Midbrain (tissue), 1 donor: Measurements from ENCODE around the gene ZNF140.

Experiments
- DNase-seq: peaks from one replicate; lab custom pipeline; 2025; lab: John Stamatoyannopoulos, UW

Gene ZNF140

DNA sequence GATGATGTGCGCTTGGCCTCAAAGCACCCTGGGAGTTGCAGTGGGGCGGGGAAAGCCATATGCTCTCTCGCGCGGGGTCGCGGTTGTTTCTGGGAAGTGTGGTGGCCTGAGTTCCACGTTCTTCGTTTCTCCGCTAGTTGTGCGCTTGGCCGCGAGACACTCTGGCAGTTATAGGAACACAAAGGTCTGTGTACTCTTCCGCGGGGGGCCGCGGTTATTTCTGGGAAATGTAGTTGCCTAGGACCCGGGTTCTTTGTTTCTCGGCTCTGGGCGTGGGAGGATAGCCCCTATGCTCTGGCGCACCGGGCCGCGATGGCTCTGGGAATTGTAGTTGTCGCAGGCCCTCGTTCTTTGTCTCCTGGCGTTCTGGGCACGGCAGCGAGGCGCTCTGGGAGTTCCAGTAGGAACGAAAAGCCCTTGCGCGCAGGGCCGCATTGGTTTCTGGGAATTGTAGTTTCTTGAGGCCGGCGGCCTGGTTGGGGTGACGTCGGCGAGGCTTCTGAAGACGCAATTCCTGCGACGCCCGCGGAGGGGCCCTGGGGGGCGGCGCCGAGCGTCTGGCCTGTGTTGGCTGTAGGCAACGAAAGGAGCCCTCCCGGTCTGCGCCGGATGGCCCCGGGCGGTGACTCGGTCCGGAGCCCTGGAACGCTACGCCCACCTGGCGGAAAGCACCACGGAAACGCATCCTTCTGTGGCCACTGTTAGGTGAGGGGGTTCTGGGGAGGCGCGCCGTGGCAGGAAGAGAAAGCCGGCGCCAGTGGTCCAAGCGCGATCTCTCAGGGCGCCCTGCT is at the start of gene ZNF140:
Gene ZNF140 (plus strand): TSS at position 556 of the 791 bp plus-strand sequence. CDS start 398 bp downstream, outside the sequence.
- DNase-seq: peak; percentile 99

DNA sequence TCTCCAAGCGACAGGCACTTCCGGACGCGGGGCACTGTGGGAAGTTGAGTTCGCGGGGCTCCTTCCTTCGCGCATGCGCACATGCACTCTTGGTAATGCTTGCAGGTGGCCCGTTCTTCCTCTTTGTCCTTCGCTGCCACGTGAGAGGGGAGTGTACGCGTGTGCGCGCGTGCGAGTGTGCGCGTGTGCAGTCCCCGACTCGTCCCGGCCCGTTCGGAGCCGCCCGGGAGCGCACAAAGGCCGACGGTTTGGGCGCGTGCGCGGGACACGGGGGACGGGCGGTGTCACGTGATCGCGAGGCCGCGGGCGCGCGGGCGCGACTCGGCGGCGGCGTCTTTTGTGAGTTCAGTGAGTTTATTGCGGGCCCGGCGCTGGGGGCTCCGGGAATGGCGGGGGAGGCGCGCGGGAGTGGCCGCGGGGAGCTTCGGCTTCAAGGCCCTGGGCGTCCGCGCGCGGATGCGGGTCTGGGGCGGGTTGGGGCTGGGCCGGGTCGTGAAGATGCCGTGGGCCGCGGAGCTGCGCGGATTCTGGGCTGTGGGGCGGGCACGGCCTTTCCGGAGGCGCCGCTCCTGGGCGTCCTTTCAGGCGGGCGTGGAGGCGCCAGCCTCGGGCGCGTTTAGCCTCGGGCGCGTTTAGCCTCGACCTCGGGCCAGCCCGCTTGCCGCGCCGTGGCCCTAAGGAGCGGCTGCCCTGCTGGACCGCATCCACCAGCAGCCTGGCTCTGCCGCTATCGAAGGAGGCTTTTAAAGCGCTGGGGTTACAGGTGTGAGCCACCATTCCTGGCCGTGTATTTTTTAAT is 43.3 kb upstream of the ZNF140 start, which contains the start of gene ZNF84:
Gene ZNF84 (plus strand): TSS at position 303 of the 799 bp plus-strand sequence. CDS start 3,959 bp downstream, outside the sequence.
- DNase-seq: peak; percentile 97

DNA sequence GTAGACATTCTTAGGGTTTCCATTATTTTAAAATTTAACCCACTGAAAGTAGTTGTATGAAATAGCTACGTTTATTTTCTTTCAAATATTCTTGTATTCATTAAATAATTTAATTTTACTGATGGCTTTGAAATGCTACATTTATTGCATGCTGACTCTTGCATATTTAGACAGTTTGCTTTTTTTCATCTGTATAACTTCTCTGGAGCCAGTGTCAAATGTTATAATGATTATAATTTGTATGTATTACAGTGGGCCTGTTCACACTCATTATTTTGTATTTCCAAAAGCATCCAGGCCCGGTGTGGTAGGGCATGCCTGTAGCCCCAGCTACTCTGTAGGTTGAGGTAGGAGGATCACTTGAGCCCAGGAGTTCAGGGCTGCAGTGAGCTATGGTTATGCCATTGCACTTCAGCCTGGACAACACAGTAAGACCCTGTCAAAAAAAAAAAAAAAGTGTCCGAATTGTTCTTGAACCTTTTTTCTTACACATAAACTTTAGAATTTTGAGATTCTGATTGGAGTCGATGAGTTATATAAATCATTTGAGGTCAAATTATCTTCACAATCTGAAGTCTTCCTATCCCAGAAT is 42.5 kb upstream of the ZNF140 start:
- DNase-seq: no peak

DNA sequence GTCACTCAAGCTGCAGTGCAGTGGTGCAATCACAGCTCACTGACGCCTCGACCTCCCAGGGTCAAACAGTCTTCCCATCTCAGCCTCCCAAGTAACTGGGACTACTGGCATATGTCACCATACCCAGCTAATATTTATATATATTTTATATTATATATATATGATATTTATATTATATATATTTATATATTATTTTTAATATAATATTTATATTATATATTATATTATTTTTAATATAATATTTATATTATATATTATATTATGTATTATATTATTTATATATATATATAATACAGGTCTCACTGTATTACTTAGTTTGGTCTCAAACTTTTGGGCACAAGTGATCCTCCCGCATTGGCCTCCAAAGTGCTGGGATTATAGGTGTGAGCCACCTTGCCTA is 34.0 kb upstream of the ZNF140 start:
- no peak for DNase-seq

DNA sequence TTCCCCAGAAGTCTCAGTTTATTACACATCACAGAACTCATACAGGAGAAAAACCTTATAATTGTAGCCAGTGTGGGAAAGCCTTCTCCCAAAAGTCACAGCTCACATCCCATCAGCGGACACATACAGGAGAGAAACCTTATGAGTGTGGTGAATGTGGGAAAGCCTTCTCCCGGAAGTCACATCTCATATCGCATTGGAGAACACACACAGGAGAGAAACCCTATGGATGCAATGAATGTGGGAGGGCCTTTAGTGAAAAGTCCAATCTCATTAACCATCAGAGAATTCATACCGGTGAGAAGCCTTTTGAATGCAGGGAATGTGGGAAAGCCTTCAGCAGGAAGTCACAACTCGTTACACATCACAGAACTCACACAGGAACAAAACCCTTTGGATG is 23.3 kb upstream of the ZNF140 start:
- no peak for DNase-seq

- DNase-seq: no peak
Measured at GRCh38 chr12:133058203-133059113, 22.3 kb upstream of the ZNF140 start.

DNA sequence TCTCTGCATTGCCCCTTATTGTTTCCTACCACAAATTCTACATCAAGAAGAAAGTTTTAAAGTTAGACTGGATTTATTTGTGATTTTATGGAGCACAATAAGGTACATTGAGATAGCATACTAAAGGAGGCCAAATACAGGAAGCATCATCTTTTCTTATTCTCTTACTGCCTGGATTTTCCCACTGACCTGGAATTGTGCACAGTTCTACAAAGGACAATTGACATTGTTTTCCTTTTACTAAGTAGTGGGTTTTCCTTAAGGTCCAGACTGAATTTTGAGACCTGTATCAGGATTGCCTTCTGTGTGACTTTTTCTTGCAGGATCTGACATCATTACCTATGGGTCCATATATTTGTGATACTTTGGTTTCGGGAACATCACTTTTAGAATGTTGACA is 18.8 kb upstream of the ZNF140 start:
- no peak for DNase-seq

GRCh38 chr12:133063556-133063955 is 17.2 kb upstream of the ZNF140 start:
- DNase-seq: no peak

DNA sequence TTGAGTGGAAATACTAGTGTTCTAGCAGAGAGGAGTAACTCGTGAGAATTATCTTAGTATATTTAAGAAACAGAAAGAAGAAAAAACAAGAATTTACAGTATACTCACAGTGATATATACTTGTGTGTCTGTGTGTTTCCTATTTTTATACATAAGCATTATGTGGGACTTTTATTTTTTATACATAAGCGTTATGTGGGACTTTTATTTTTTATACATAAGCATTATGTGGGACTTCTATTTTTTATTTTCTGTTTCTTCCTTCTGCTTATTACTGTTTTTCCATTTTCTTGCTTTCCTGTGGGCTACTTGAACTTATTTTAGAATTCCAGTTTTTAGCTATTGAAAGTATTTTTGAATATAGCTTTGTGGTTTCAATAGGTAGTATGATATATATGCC is 6.9 kb upstream of the ZNF140 start:
- no peak for DNase-seq

GRCh38 chr12:133080026-133080367 is 726 bp upstream of the ZNF140 start:
- peak; percentile 99 for DNase-seq

DNA sequence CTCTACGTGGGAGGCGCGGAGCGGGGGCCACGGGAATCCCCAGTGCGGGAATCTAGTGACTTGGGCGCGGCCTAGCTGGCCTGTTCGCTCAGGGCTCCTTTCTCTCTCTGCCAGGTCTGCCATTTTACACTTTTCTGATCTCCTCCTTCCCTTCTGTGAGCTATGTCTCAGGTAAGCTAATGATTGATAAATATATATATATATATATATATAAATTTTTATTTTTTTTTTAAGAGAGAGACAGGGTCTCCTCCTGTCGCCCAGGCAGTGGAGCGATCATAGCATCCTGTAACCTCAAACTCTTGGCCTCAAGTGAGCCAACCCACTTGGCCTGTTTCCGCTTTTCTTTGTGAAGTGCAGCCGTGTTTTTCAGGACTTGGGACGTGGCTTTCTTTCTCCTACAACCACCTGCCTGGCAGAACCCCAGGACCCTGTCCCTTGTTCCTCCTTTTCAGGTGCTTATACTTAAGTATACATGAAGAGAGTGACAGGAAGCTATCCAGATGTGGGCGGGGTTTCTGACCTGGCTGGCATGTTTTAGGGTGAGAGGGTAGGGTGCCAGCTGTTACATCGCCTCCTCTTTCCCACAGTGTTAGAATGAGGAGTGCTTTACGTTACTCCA is 547 bp downstream of the ZNF140 start:
- DNase-seq: no peak

- DNase-seq: no peak
Measured at GRCh38 chr12:133083345-133083744, 2.6 kb downstream of the ZNF140 start.

DNA sequence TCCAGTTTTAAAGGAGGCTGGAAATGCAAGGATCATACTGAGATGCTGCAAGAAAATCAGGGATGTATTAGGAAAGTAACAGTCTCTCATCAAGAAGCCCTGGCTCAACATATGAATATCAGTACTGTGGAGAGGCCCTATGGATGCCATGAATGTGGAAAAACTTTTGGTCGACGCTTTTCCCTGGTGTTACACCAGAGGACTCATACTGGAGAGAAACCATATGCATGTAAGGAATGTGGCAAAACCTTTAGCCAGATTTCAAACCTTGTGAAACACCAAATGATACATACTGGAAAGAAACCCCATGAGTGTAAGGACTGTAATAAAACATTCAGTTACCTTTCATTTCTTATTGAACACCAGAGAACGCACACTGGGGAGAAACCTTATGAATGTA is 24.9 kb downstream of the ZNF140 start:
- DNase-seq: no peak

- no peak for DNase-seq
Measured at GRCh38 chr12:133106253-133106652, 25.5 kb downstream of the ZNF140 start.

DNA sequence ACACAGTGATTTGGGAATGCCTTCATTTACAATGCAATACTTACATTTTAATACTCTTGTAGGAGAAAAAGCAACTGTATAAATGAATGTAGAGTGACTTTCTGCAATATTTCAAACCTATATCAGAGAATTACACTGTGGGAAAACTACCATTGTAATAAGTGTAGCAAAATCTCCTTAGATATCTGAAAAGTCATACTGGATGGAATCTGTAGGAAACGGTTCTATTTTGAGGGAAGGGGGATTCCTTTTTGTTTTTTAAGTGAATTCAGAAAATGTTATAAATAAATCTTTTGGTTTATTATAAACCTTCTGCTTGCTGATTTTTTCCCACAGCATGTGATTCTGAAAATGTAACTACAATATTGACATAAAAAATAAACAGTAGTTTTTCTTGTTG is 26.4 kb downstream of the ZNF140 start:
- no peak for DNase-seq

- no peak for DNase-seq
Measured at GRCh38 chr12:133108150-133108549, 27.4 kb downstream of the ZNF140 start.

- DNase-seq: no peak
Measured at GRCh38 chr12:133120385-133121191, 39.9 kb downstream of the ZNF140 start.

- DNase-seq: no peak
Measured at GRCh38 chr12:133124674-133125073, 44.0 kb downstream of the ZNF140 start.

DNA sequence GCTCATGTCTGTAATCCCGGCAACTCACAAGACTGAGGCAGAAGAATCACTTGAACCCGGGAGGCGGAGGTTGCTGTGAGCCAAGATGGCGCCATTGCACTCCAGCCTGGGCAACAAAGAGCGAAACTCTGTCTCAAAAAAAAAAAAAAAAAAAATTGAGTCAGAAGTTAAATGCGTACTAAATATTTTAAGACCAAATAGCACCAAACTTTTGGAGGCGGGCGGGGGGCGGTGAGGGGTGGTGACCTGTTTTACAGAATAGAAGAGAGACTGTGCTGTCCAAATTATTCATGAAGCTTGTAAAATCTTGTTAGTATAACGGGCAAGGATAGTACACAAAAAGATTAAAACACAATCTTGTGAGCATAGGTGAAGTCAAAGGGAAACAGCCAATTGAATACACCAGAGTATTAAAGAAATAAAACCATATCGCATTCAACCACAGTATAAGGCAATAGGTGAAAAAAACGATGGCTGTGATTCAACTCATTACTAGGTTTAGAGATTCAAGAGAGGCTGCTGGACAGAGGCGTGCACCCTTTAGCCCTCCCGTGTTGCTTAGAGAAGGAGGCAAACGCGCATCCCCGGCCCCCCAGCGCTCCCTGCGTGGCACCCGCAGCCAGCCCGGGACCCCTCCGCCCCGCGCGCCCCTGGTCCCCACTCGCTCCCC is 48.8 kb downstream of the ZNF140 start:
- DNase-seq: no peak
